Liver (tissue), 9 donors: ENCODE results near the gene RPTOR. TPM values are rescaled to one million over a fixed set of nuclear protein-coding genes. Genes with fewer than 3 reads are reported as not detected.

ENCODE experiments used
- DNase-seq: peaks from one replicate; pipeline ENCODE4 v3.0.0-alpha.2; 2017; ENCODE audit warnings: low spot score
- H3K27ac ChIP-seq, 2 donors: one replicate each; pipeline ENCODE4 v1.7.0; 2013; ENCODE audit warnings: inconsistent platforms in 2 of 2, low read length in 2 of 2, control low read depth in 1 of 2, low read depth in 1 of 2, mild to moderate bottlenecking in 1 of 2
- H3K27me3 ChIP-seq, 4 donors: one replicate each; pipeline versions ENCODE4 v1.6.1 to v1.7.0; 2013; ENCODE audit warnings: low read length in 3 of 4, inconsistent platforms in 1 of 4, mild to moderate bottlenecking in 1 of 4, moderate library complexity in 1 of 4; ENCODE audit not compliant: control insufficient read depth in 4 of 4, insufficient read depth in 4 of 4
- H3K36me3 ChIP-seq, 4 donors: one replicate each; pipeline versions ENCODE4 v1.6.1 to v1.7.0; 2013; ENCODE audit warnings: low read length in 3 of 4, mild to moderate bottlenecking in 3 of 4, low read depth in 1 of 4, moderate library complexity in 1 of 4; ENCODE audit not compliant: control insufficient read depth in 4 of 4, insufficient read depth in 3 of 4
- H3K4me1 ChIP-seq, 4 donors: one replicate each; pipeline versions ENCODE4 v1.6.1 to v1.7.0; 2013; ENCODE audit warnings: low read length in 3 of 4, mild to moderate bottlenecking in 3 of 4, moderate library complexity in 1 of 4; ENCODE audit not compliant: control insufficient read depth in 4 of 4, insufficient read depth in 4 of 4
- H3K4me3 ChIP-seq, 3 donors: one replicate each; pipeline versions ENCODE4 v1.6.1 to v1.7.0; 2013; ENCODE audit warnings: low read length in 3 of 3, control low read depth in 1 of 3, low read depth in 1 of 3, mild to moderate bottlenecking in 1 of 3
- H3K9ac ChIP-seq, 2 donors: one replicate each; pipeline ENCODE4 v1.7.0; 2013; ENCODE audit warnings: low read length in 2 of 2, mild to moderate bottlenecking in 2 of 2, moderate library complexity in 2 of 2, control low read depth in 1 of 2, low read depth in 1 of 2
- H3K9me3 ChIP-seq, 4 donors: one replicate each; pipeline versions ENCODE4 v1.6.1 to v1.7.0; 2013; ENCODE audit warnings: low read length in 3 of 4; ENCODE audit not compliant: control insufficient read depth in 4 of 4
- ATF3 ChIP-seq: IDR thresholded peaks from 2 replicates; pipeline ENCODE4 v1.6.1; 2016; ENCODE audit warnings: antibody characterized with exemption
- CTCF ChIP-seq: fragments of 150-350 bp; IDR thresholded peaks from 2 replicates; pipeline ENCODE4 v1.5.1; 2017; ENCODE audit warnings: improper control_type of control experiment, low read depth, low read length; ENCODE audit not compliant: missing input control
- EGR1 ChIP-seq, 2 donors: IDR thresholded peaks; 2 replicates each; pipeline ENCODE4 v1.6.1; 2016 to 2018; ENCODE audit warnings: antibody characterized with exemption in 2 of 2, low read depth in 2 of 2
- FOXA1 ChIP-seq: IDR thresholded peaks from 2 replicates; pipeline ENCODE4 v1.6.1; 2016; ENCODE audit warnings: antibody characterized with exemption
- FOXA2 ChIP-seq: IDR thresholded peaks from 2 replicates; pipeline ENCODE4 v1.6.1; 2016; ENCODE audit warnings: antibody characterized with exemption
- HNF4A ChIP-seq, 2 donors: conservative IDR thresholded peaks; 2 replicates each; pipeline ENCODE4 v1.6.1; 2016; ENCODE audit warnings: antibody characterized with exemption in 2 of 2, mild to moderate bottlenecking in 2 of 2
- HNF4G ChIP-seq: IDR thresholded peaks from 2 replicates; pipeline ENCODE4 v1.6.1; 2016; ENCODE audit warnings: antibody characterized with exemption
- JUND ChIP-seq, 2 donors: IDR thresholded peaks; 2 replicates each; pipeline ENCODE4 v1.6.1; 2016; ENCODE audit warnings: antibody characterized with exemption in 2 of 2
- REST ChIP-seq: IDR thresholded peaks from 2 replicates; pipeline ENCODE4 v1.6.1; 2016; ENCODE audit warnings: antibody characterized with exemption, mild to moderate bottlenecking
- RXRA ChIP-seq, 2 donors: IDR thresholded peaks; 2 replicates each; pipeline ENCODE4 v1.6.1; 2017 to 2018; ENCODE audit warnings: antibody characterized with exemption in 2 of 2, mild to moderate bottlenecking in 1 of 2
- TAF1 ChIP-seq: conservative IDR thresholded peaks from 2 replicates; pipeline ENCODE4 v1.6.1; 2016; ENCODE audit warnings: antibody characterized with exemption, mild to moderate bottlenecking
- WGBS: extraction: QIAGEN DNeasy Blood & Tissue Kit; methylation state at CpG from one replicate; pipeline ENCODE4 v1.1.7; 2013; 5-methylcytosine and 5-hydroxymethylcytosine counted together
- polyA plus RNA-seq, 2 donors: library from polyadenylated mRNA; stranded (reverse) in 1 of 2; unstranded in 1 of 2; fragments of 200-250 nt in 1 of 2; fragments of >200 nt in 1 of 2; fragmentation: Nextera tagmentation in 1 of 2; extraction: Ambion mirVana in 1 of 2; gene quantifications; one replicate each; pipeline versions ENCODE4 v1.2.1 to v1.2.3, GENCODE V29; 2013 to 2015
- total RNA-seq, 2 donors: library from RNA; depleted of rRNA; stranded (reverse); fragments of >200 nt; gene quantifications; one replicate each; pipeline ENCODE4 v1.2.3, GENCODE V29; 2014
- TF ChIP-seq, protein P1 (sequence below): IDR thresholded peaks from 2 replicates; pipeline ENCODE4 v1.6.1; 2016; ENCODE audit warnings: antibody characterized with exemption
- TF ChIP-seq, protein P2 (sequence below): IDR thresholded peaks from 2 replicates; pipeline ENCODE4 v1.6.1; 2016; ENCODE audit warnings: antibody characterized with exemption
- donor health status: healthy.
- donor health status: healthy.
- donor health status: healthy.
- donor health status: healthy.
- donor health status: healthy.

Gene RPTOR
- total and polyA plus RNA-seq, 4 donors = 4.8 to 25.4 (median 11.6) TPM

DNA sequence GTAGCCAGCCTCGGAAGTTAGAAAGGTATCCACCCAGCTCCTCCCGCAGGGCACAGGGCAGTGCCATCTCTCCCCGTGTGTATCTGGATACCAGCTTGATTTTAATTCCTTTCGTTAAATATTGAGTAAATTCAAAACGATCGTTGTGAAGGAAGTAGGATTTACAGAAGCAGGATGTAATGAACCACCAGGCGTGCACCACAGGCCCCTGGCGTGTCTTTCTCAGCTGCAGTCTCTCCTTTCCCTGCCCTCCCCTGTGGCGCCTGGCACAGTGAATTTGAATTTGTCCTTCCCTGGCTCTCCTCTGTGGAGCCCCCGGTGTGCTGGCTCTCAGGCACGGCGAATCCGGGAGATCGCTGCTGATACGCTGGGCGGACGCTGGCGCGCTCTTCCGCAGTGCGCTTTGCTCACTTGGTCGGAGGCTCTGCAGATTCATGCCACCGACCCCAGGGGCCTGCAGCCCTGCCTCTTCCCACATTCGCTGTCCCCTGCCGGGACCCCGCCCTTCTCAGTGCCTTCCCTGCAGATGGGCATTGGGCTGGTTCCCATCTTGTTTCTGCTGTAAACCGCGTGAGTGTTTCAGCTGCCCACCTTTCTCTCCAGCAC is 164.6 kb downstream of the RPTOR start:
- DNase-seq = no peak
- Histone ChIP-seq H3K36me3 (peaks cover 0 to 13% (median 3%) of the 10 kb centered on the region in 4 donors), H3K27ac (no peak overlapping the region), H3K9ac (no peak overlapping the region), H3K4me1 (no peaks in the 10 kb centered on the region), H3K4me3 (no peak overlapping the region), H3K9me3 (no peaks in the 10 kb centered on the region), H3K27me3 (no peaks in the 10 kb centered on the region)
- TF ChIP-seq ATF3 = no peak
- no peak for TF ChIP-seq HNF4A (conservative IDR thresholded peaks at IDR 0.05)
- TF ChIP-seq, protein P1, sequence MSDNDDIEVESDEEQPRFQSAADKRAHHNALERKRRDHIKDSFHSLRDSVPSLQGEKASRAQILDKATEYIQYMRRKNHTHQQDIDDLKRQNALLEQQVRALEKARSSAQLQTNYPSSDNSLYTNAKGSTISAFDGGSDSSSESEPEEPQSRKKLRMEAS = no peak
- TF ChIP-seq RXRA (IDR thresholded peaks at IDR 0.05) = no peak
- TF ChIP-seq HNF4G = no peak
- TF ChIP-seq FOXA2 = no peak
- no peak for TF ChIP-seq TAF1
- no peak for TF ChIP-seq EGR1 (IDR thresholded peaks at IDR 0.05; ENCODE audit: low read depth in 2 of 2)
- no peak for TF ChIP-seq JUND (IDR thresholded peaks at IDR 0.05)
- TF ChIP-seq, protein P2, sequence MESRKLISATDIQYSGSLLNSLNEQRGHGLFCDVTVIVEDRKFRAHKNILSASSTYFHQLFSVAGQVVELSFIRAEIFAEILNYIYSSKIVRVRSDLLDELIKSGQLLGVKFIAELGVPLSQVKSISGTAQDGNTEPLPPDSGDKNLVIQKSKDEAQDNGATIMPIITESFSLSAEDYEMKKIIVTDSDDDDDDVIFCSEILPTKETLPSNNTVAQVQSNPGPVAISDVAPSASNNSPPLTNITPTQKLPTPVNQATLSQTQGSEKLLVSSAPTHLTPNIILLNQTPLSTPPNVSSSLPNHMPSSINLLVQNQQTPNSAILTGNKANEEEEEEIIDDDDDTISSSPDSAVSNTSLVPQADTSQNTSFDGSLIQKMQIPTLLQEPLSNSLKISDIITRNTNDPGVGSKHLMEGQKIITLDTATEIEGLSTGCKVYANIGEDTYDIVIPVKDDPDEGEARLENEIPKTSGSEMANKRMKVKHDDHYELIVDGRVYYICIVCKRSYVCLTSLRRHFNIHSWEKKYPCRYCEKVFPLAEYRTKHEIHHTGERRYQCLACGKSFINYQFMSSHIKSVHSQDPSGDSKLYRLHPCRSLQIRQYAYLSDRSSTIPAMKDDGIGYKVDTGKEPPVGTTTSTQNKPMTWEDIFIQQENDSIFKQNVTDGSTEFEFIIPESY = no peak
- no peak for TF ChIP-seq FOXA1
- no peak for TF ChIP-seq REST
- 92% methylated on average over 28 of the region's 28 CpGs for WGBS

DNA sequence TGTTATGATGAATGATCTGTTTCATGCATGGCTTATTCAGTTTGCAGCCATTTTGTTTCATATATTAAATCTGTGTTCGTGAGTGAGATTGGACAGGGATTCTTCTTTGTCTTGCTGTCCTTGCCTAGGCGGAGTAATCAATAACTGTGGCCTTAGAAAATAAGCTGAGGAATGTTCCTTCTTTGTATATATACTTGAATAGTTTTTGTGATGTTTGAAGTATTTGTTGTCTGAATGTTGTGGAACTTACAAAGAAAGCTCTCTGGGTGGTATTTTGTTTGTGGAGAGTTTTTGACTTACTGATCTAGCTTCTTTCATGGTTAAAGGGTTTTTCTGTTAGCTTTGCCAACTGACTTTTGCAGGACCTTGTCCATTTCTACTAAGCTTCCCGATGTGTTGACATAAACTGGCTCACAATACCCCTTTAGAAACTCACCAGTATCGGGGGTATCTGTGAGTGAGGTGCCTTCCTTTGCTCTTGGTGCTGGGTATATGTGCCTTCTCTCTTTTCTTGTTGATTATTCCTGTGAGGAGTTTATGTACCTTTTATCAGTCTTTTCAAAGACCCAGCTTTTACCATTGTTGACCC is 166.2 kb downstream of the RPTOR start:
- Histone ChIP-seq H3K27ac (no peak overlapping the region), H3K9ac (no peak overlapping the region), H3K27me3 (no peaks in the 10 kb centered on the region), H3K36me3 (peaks cover 0 to 13% (median 2%) of the 10 kb centered on the region in 4 donors), H3K4me1 (no peaks in the 10 kb centered on the region), H3K4me3 (no peak overlapping the region), H3K9me3 (no peaks in the 10 kb centered on the region)
- TF ChIP-seq ATF3 = no peak
- no peak for TF ChIP-seq FOXA2
- TF ChIP-seq EGR1 (IDR thresholded peaks at IDR 0.05; ENCODE audit: low read depth in 2 of 2) = no peak
- TF ChIP-seq FOXA1 = no peak
- no peak for TF ChIP-seq REST
- no peak for TF ChIP-seq TAF1
- TF ChIP-seq CTCF = no peak
- WGBS = 82% methylated on average over 4 of the region's 4 CpGs
- DNase-seq = no peak
